ENCODE data around the gene ACTR1B.
"Not testable (repeated sequence)": the region's sequence is repeated elsewhere in the genome, so short reads cannot be mapped to it uniquely, and the experiment has no call there.

The ACTR1B gene

DNA sequence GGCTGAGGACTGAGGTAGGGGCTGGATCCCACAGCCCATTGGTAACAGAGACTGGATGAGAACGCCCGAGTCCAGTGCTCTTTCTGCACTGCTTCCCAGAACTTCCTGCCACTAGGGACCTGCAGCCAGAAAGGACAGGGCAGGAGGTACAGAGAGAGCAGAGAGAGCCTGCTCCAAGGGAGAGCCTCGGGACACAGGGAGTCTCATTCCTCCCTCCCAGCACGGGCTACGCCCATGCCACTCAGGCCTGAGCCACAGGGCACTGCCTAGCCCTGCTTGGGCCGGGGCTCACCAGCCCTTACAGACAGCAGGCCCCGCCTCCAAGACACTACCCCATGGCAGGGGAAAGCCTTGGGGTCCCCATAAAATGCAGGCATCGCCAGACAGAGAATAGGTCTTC is 48.1 kb downstream of the ACTR1B start:
- not testable (repeated sequence) for DNase-seq (ENCODE audit: low read depth, low spot score)

DNA sequence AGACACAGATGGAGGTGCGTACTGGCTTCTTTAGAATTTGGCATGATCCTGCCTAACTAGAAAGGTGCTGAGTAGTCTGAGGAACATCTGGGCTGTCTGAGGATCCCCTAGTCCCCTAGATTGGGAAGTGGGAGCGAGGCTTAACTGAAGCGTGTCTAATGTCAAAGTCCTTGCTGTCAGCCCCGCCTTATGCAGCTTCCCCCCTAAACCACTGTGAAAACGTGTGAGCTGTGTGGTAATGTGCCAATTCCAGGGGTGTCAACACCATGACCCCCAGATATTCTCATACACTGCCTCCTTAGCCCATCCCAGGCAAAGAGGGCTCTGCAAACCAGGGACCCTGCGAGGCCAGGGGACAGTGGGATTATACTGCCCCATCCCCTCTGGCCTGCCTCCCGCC is 51.9 kb downstream of the ACTR1B start:
- not testable (repeated sequence) for DNase-seq (ENCODE audit: low read depth, low spot score)

DNA sequence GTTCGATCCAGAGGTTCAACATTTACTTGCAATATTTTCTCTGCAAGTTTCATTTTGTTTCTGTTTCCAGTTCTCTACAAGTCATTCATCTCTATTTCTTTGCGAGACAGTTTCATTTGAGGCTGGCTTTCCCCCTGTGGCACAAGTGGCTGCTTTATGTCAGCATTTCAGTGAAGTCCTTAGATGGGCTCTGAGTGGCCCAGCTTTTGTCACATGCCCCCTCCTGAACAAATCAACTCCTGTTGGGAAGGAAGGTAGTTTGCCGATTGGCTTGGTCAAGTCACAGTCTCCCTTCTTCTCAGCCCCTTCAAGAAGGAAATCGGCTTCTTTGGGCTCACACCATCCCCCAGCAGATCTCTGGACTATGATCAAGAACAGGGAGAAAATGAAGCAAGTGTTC is 55.1 kb downstream of the ACTR1B start:
- not testable (repeated sequence) for DNase-seq (ENCODE audit: low read depth, low spot score)

All from astrocyte of the hippocampus (primary cell).